Breast epithelium (tissue), 4 donors: ENCODE data around the gene ZGPAT. TPM values are rescaled to one million over a fixed set of nuclear protein-coding genes. Genes with fewer than 3 reads are reported as not detected.

Experiments
- DNase-seq, 2 donors: peaks; one replicate each; pipeline ENCODE4 v3.0.0-alpha.2; 2019; ENCODE audit warnings: low spot score in 2 of 2
- H3K27ac ChIP-seq, 2 donors: fragments of 200-600 bp; sonication (generic) in 1 of 2; one replicate each; pipeline ENCODE4 v1.5.1; 2016 to 2019; ENCODE audit warnings: mild to moderate bottlenecking in 1 of 2
- H3K27me3 ChIP-seq, 2 donors: fragments of 200-600 bp; sonication (generic) in 1 of 2; one replicate each; pipeline versions ENCODE4 v1.5.1 to v1.6.0; 2017 to 2019; ENCODE audit warnings: control low read depth in 1 of 2, mild to moderate bottlenecking in 1 of 2
- H3K36me3 ChIP-seq: fragments of 200-600 bp; one replicate; pipeline ENCODE4 v1.5.1; 2019
- H3K4me1 ChIP-seq, 2 donors: fragments of 200-600 bp; sonication (generic); one replicate each; pipeline ENCODE4 v1.5.1; 2016 to 2019; ENCODE audit warnings: control low read depth in 1 of 2
- H3K4me3 ChIP-seq, 3 donors: fragments of 200-600 bp; sonication (generic); 1 replicate in 2 of 3; 2 replicates in 1 of 3; pipeline ENCODE4 v1.5.1; 2016 to 2019; ENCODE audit warnings: mild to moderate bottlenecking in 3 of 3, moderate library complexity in 2 of 3
- H3K9me3 ChIP-seq, 2 donors: fragments of 200-600 bp; sonication (generic) in 1 of 2; one replicate each; pipeline ENCODE4 v1.5.1; 2016 to 2019; ENCODE audit warnings: control low read depth in 1 of 2
- CTCF ChIP-seq, 3 donors: fragments of 450-650 bp; IDR thresholded peaks; one replicate each; pipeline ENCODE4 v1.5.1; 2016 to 2017; ENCODE audit warnings: antibody characterized with exemption in 3 of 3, mild to moderate bottlenecking in 3 of 3, moderate library complexity in 3 of 3
- POLR2A ChIP-seq: fragments of 450-650 bp; IDR thresholded peaks from one replicate; pipeline ENCODE4 v1.6.1; 2016; ENCODE audit warnings: antibody characterized with exemption, mild to moderate bottlenecking, moderate library complexity
- POLR2AphosphoS5 ChIP-seq, 3 donors: sonication (generic); formaldehyde crosslinking; IDR thresholded peaks; one replicate each; pipeline ENCODE4 v1.6.1; 2017; ENCODE audit warnings: antibody characterized with exemption in 3 of 3
- intact Hi-C: fragments of 100-400 bp; cut with DNase I; formaldehyde crosslinking; loops from one replicate; pipeline ENCODE4 v1.15.1; 2023; ENCODE audit warnings: low total_unique reads
- total RNA-seq, 3 donors: library from RNA; depleted of rRNA; stranded (reverse); fragments of >200 nt; gene quantifications; one replicate each; pipeline ENCODE4 v1.1.0, GENCODE V29; 2016

The ZGPAT gene
- total RNA-seq, 3 donors from 2014 or later, result 17.6 to 26.9 (median 24.9) TPM

GRCh38 chr20:63733579-63734081, 25.8 kb downstream of the ZGPAT start:
- Histone ChIP-seq H3K27me3 (no peaks in the 10 kb centered on the region), H3K9me3 (no peaks in the 10 kb centered on the region), H3K4me3 (no peak overlapping the region), H3K27ac (no peak overlapping the region), H3K4me1 (peaks cover 11 to 13% of the 10 kb centered on the region in 2 donors), H3K36me3 (no peaks in the 10 kb centered on the region)
- intact Hi-C loops, result no loop called here
- no peak for DNase-seq
- no peak for TF ChIP-seq CTCF (IDR thresholded peaks at IDR 0.05)
- TF ChIP-seq POLR2A, result no peak

DNA sequence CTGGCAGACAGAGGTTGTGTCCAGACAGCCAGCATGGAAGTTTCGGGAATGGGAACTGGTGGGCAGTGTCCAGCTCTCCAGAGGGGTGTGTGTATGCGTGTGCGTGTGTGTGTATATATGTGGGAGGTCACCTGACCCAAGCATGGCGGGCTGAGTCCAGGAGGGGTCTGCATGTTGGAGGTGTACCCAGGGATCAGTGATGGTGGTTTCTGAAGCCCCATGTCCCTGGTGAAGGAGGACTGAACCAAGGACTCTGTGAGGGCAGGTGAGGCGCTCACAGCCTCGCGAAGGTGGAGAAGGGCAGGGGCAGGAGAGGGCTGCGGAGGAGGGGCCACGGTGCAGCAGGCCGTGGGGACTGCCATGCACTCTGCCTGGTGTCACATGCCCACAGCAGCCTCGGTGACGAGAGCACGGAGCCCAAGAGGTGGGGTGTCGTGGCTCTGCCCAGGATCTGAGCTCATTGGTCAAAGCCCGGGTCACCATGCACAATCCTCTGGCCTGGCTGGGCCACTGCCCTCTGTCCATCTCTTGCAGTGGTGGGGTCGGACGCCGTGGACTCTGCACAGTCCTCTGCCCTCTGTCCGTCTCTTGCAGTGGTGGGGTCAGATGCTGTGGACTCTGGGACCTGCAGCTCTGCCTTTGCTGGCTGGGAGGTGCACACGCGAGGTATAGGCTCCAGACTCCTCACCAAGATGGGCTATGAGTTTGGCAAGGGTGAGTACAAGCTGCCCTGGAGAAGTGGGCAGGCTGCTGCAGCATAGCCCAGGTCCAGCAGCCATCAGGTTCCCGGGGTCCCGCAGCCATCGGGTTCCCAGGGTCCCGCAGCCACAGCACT, 26.5 kb downstream of the ZGPAT start:
- peaks cover 13 to 14% of the 10 kb centered on the region in 2 donors for H3K4me1 ChIP-seq
- TF ChIP-seq POLR2A (no peak), POLR2AphosphoS5 (IDR thresholded peaks at IDR 0.05) (no peak), CTCF (IDR thresholded peaks at IDR 0.05) (no peak)
- H3K36me3 ChIP-seq, result no peaks in the 10 kb centered on the region
- H3K27ac ChIP-seq, result no peak overlapping the region
- H3K4me3 ChIP-seq, result no peak overlapping the region
- H3K27me3 ChIP-seq, result no peaks in the 10 kb centered on the region
- no peaks in the 10 kb centered on the region for H3K9me3 ChIP-seq
- no peak for DNase-seq
- intact Hi-C loops, result no loop called here

DNA sequence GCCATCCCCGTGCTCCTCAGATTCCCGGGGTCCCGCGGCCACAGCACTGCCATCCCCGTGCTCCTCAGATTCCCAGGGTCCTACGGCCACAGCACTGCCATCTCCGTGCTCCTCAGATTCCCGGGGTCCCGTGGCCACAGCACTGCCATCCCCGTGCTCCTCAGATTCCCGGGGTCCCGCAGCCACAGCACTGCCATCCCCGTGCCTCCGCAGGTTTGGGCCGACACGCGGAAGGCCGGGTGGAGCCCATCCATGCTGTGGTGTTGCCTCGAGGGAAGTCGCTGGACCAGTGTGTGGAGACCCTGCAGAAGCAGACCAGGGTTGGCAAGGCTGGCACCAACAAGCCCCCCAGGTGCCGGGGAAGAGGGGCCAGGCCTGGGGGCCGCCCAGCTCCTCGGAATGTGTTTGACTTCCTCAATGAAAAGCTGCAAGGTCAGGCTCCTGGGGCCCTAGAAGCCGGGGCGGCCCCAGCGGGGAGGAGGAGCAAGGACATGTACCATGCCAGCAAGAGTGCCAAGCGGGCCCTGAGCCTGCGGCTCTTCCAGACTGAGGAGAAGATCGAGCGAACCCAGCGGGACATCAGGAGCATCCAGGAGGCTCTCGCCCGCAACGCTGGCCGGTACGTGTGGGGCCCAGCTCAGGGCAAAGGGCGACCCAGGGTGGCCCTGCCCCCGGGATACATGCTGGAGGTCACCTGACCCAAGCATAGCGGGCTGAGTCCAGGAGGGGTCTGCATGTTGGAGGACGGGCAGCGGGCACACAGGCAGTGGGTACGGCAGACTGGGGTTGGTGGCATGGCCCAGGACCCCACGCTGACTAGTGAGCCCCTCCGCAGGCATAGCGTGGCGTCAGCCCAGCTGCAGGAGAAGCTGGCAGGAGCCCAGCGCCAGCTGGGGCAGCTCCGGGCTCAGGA, 27.4 kb downstream of the ZGPAT start:
- Histone ChIP-seq H3K27ac (no peak overlapping the region), H3K36me3 (no peaks in the 10 kb centered on the region), H3K27me3 (no peaks in the 10 kb centered on the region), H3K9me3 (no peaks in the 10 kb centered on the region), H3K4me1 (peaks cover 13 to 14% of the 10 kb centered on the region in 2 donors), H3K4me3 (no peak overlapping the region)
- TF ChIP-seq POLR2AphosphoS5 (IDR thresholded peaks at IDR 0.05), result no peak
- intact Hi-C loops, result no loop called here
- no peak for DNase-seq

DNA sequence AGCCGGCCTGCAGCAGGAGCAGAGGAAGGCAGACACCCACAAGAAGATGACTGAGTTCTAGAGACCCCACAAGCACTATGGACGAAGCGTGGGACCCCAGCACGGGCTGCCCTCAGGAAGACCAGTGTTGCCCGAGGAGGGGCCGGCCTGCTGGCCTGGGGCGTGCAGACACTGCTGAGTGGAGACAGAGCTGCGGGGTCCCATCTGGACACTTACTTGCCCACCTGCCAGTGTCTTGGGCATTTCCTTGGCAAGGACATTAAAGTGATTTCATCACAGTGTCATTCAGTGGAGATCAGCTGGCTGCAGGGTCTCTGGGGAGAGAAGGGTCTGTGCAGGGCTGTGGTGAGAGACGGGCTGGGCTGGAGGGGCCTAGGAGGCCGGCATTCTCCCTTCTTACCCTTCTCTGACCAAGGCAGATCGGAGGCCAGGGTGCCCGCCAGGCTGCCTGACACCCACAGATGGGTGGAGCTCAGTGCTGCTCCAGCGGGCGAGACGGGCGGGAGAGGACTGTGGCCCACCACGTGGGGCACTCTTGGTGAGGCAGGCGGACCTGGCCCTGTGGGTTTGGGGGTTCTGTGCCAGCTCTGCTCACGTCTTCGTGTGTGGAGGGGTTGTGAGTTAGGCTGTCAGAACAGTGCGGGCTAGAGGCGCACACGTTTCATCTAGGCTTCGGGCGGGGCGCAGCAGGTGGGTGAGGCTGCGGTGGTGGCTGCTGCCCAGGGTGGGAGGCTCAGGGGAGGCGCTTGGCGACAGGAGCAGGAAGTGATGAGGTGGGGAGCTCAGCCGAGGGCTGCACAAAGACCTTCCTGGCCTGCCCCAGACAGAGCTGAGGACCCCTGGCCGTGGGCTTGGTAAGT, 28.2 kb downstream of the ZGPAT start, which contains the start of gene LIME1:
TSS of gene LIME1 (plus strand) at position 806 of the 860 bp plus-strand sequence. CDS start 886 bp downstream, outside the sequence.
- TF ChIP-seq POLR2AphosphoS5 (IDR thresholded peaks at IDR 0.05) (no peak), POLR2A (no peak), CTCF (IDR thresholded peaks at IDR 0.05) (no peak)
- intact Hi-C loops, result no loop called here
- peak within 1 kb of the TSS in 1 of 2 donors; percentile 7 for H3K27ac ChIP-seq
- H3K27me3 ChIP-seq, result no peaks in the 10 kb centered on the region
- H3K9me3 ChIP-seq, result no peaks in the 10 kb centered on the region
- peak within 1 kb of the TSS; percentile 9 to 89 (median 40) for H3K4me3 ChIP-seq
- peaks cover 16 to 17% of the 10 kb centered on the region in 2 donors for H3K4me1 ChIP-seq
- no peaks in the 10 kb centered on the region for H3K36me3 ChIP-seq
- DNase-seq, result no peak
